Cerebellar cortex (tissue), 1 donor: ENCODE data around the gene ZFYVE26.
"Not testable (repeated sequence)": the region's sequence is repeated elsewhere in the genome, so short reads cannot be mapped to it uniquely, and the experiment has no call there.

ENCODE experiments used
- DNase-seq: peaks from one replicate; pipeline ENCODE4 v3.0.0-alpha.2; 2015; ENCODE audit warnings: low spot score

ZFYVE26 gene

DNA sequence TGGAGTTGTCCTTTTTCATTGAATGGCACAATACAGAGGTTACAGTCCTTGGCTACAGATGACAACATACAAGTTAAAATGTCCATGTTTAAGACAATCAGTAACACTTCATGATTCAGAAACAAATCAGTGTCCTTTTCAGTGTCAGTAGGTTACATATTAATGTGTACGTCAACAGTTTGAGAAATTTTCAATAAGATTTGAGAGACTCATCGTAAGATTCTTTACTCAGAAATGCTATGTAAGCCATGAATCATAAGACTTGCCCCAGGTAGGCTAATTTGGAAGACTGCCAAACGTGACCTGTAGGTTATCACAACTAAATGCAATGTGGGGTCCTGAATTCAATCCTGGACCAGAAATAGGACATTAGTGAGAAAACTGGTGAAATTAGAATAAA lies 111.2 kb downstream of the ZFYVE26 start:
- no peak for DNase-seq

DNA sequence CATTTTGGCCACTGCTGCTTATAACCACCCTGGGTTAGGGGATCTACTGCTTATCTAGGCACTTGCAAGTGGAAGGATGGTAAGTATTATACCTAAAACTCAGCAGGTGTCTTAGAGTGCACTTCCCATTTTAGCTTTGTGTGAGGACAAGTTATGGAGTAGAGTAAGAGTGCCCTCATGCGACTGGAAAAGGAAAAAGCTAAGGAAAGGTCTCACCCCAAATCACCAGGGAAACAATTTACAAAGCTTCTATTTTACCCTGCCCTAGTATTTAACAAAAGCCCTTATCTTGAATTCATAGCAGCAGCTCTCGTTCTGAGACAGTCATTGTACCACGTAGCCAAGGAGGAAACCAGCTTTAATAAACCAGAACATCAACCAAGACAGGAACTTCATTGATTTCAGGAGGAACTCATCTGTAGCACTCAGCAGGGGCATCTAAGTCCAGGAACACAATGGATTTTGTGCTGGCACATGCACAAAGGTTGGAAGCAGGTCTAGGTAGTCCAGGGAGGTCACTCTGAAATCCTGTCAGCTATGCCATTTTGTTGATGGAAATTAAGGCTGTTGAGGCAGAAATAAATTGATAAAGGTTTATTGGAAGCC lies 111.8 kb downstream of the ZFYVE26 start:
- DNase-seq, result peak; percentile 80

DNA sequence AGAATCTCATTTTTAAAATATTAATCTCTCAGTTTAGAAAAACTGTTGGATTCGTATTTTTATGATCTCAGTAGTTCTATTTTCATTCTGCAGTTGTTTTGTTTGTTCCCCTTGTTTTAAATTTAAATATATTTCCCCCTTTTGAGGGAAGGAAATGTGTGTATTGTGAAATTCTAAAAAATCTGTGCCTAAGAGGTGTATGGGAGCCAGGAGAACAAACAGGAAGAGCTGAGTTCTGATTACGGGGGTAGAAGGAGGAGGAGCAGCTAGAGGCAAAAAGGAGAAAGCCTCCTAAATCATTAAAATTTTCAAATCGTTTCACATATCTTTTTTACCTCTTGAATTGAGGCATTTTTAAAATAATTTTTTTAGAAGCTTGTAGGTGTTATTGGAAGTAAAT lies 112.4 kb downstream of the ZFYVE26 start:
- DNase-seq, result no peak

DNA sequence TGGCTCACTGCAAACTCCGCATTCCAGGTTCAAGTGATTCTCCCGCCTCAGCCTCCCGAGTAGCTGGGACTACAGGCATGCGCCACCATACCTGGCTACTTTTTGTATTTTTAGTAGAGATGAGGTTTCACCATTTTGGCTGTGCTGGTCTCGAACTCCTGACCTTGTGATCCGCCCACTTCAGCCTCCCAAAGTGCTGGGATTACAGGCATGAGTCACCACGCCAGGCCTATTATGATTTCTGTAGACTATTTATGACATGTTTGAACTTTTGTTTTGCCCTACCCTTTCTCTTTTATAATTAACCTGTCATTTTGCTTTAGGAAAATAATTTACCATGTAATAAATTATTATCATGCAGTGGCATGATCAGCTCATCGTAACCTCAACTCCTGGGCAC lies 114.9 kb downstream of the ZFYVE26 start, which contains the start of gene RDH12:
RDH12 (plus strand) TSS at position 395 of the 400 bp plus-strand sequence. CDS start 20,757 bp downstream, outside the sequence.
- not testable (repeated sequence) for DNase-seq

DNA sequence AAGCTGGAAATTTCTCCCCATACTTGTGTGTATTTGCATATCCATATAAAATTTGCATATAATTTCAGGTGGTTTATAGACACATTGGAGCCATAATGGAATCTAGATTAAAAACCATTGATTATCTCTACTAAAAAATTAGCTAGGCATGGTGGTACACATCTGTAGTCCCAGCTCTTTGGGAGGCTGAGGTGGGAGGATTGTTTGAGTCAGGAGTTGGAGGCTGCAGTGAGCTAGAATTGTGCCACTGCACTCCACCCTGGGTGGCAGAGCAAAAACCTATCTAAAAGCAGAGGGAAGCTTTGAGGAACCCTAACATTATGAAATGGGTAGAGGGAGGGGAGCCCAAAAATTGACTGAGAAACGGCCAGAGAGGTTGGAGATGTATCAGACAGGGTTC lies 118.2 kb downstream of the ZFYVE26 start:
- DNase-seq, result no peak

DNA sequence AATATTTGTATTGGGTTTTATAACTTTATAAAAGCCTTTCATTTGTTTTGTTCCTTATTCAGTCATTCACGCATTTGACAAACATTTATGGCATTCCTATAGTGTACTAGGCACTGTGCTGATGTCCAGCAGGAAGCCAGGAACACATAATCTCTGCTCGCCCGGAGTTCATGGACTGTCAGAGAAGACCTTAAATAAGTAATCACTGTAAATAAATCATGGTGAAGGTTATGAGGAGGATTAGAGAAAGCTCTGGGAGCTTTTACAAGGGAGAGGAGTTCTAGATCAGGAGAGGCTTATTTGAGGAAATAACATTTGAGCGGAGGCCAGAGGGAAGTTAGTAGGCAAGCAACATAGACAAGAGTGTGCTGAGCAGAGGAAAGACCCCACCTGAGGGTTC lies 119.4 kb downstream of the ZFYVE26 start:
- DNase-seq, result no peak
